SU-DHL-6 (cell line): Measurements from ENCODE around the gene SURF2.

Source experiments
- H2AFZ ChIP-seq: fragments of 200-600 bp; sonication (generic); 2 replicates; pipeline ENCODE4 v1.6.1; 2014; ENCODE audit warnings: low read depth, mild to moderate bottlenecking, moderate library complexity, mixed read lengths, antibody characterized with exemption, low read length; ENCODE audit not compliant: severe bottlenecking
- H3F3A ChIP-seq: fragments of 200-600 bp; shearing (Covaris generic); 2 replicates; pipeline ENCODE4 v1.6.0; 2016; ENCODE audit warnings: antibody characterized with exemption, mild to moderate bottlenecking; ENCODE audit not compliant: insufficient read depth
- H3K27ac ChIP-seq: fragments of 200-600 bp; sonication (generic); 2 replicates; pipeline ENCODE4 v1.5.1; 2016; ENCODE audit warnings: low read depth, mild to moderate bottlenecking, low read length, moderate library complexity, mixed read lengths
- H3K27me3 ChIP-seq: fragments of 200-600 bp; sonication (generic), shearing (Covaris generic); 2 replicates; pipeline ENCODE4 v1.6.0; 2014; ENCODE audit warnings: mild to moderate bottlenecking, low read length
- H3K36me3 ChIP-seq: fragments of 200-600 bp; sonication (generic); 2 replicates; pipeline ENCODE4 v1.6.1; 2014; ENCODE audit warnings: mild to moderate bottlenecking, low read length, mixed read lengths
- H3K4me2 ChIP-seq: fragments of 300-600, 200-600 bp; shearing (Covaris generic), sonication (generic); 2 replicates; pipeline ENCODE4 v1.6.0; 2014; ENCODE audit warnings: low read length, low read depth, mild to moderate bottlenecking; ENCODE audit not compliant: poor library complexity, severe bottlenecking
- H3K4me3 ChIP-seq: fragments of 200-600 bp; sonication (generic); 2 replicates; pipeline ENCODE4 v1.5.1; 2014; ENCODE audit warnings: antibody characterized with exemption, low read length, mild to moderate bottlenecking, mixed read lengths; ENCODE audit not compliant: insufficient read depth, poor library complexity, severe bottlenecking
- H3K79me2 ChIP-seq: fragments of 200-600 bp; sonication (generic); 2 replicates; pipeline ENCODE4 v1.6.1; 2014; ENCODE audit warnings: mild to moderate bottlenecking, low read length, moderate library complexity; ENCODE audit not compliant: insufficient read depth
- H3K9ac ChIP-seq: fragments of 200-600 bp; sonication (generic); 2 replicates; pipeline ENCODE4 v1.7.0; 2014; ENCODE audit warnings: mild to moderate bottlenecking, low read length
- H3K9me2 ChIP-seq: fragments of 200-600 bp; sonication (generic); replicated peaks from 2 replicates; pipeline ENCODE4 v1.6.1; 2014; ENCODE audit warnings: low read length; ENCODE audit not compliant: insufficient read depth
- H3K9me3 ChIP-seq: fragments of 200-600 bp; sonication (generic); 2 replicates; pipeline ENCODE4 v1.6.1; 2014; ENCODE audit warnings: low read length, mixed read lengths; ENCODE audit not compliant: insufficient read depth
- H4K20me1 ChIP-seq: fragments of 200-600 bp; sonication (generic); 2 replicates; pipeline ENCODE4 v1.6.1; 2014; ENCODE audit warnings: low read depth, mild to moderate bottlenecking, antibody characterized with exemption, low read length, moderate library complexity, mixed read lengths
- CTCF ChIP-seq: fragments of 200-600 bp; sonication (generic); IDR thresholded peaks from one replicate; pipeline ENCODE4 v1.5.1; 2017; ENCODE audit warnings: antibody characterized with exemption, mild to moderate bottlenecking, low read length, moderate library complexity; ENCODE audit not compliant: insufficient read depth, poor library complexity, severe bottlenecking
- EZH2phosphoT487 ChIP-seq: fragments of 200-600 bp; sonication (generic), shearing (Covaris generic); conservative IDR thresholded peaks from 2 replicates; pipeline ENCODE4 v1.6.1; 2018; ENCODE audit warnings: mild to moderate bottlenecking, antibody characterized with exemption, low read length, moderate library complexity, mixed read lengths

SURF2 gene

GRCh38 chr9:133394687-133395271 is 38.4 kb downstream of the SURF2 start:
- TF ChIP-seq CTCF (no peak), EZH2phosphoT487 (no peak)
- no peaks in the 10 kb centered on the region for H3K27me3 ChIP-seq
- no peak overlapping the region for H2AFZ ChIP-seq
- no peak overlapping the region for H3K27ac ChIP-seq
- no peaks in the 10 kb centered on the region for H3F3A ChIP-seq
- H4K20me1 ChIP-seq = no peaks in the 10 kb centered on the region
- no peaks in the 10 kb centered on the region for H3K79me2 ChIP-seq
- H3K36me3 ChIP-seq = no peaks in the 10 kb centered on the region
- H3K4me2 ChIP-seq = no peak overlapping the region
- H3K9me3 ChIP-seq = no peaks in the 10 kb centered on the region
- no peak overlapping the region for H3K9ac ChIP-seq
- H3K4me3 ChIP-seq = no peak overlapping the region
- H3K9me2 ChIP-seq = no peaks in the 10 kb centered on the region

GRCh38 chr9:133396952-133397351 is 40.6 kb downstream of the SURF2 start:
- no peaks in the 10 kb centered on the region for H3K36me3 ChIP-seq
- H3K9me2 ChIP-seq = no peaks in the 10 kb centered on the region
- no peak overlapping the region for H3K27ac ChIP-seq
- H3K4me3 ChIP-seq = no peak overlapping the region
- H3K27me3 ChIP-seq = no peaks in the 10 kb centered on the region
- H3K79me2 ChIP-seq = no peaks in the 10 kb centered on the region
- no peak overlapping the region for H3K4me2 ChIP-seq
- H4K20me1 ChIP-seq = no peaks in the 10 kb centered on the region
- TF ChIP-seq CTCF (no peak), EZH2phosphoT487 (no peak)
- H3K9ac ChIP-seq = no peak overlapping the region
- H2AFZ ChIP-seq = no peak overlapping the region
- no peaks in the 10 kb centered on the region for H3F3A ChIP-seq
- H3K9me3 ChIP-seq = no peaks in the 10 kb centered on the region

- H3F3A ChIP-seq = no peaks in the 10 kb centered on the region
- no peak overlapping the region for H3K4me3 ChIP-seq
- no peaks in the 10 kb centered on the region for H3K9me3 ChIP-seq
- no peaks in the 10 kb centered on the region for H3K9me2 ChIP-seq
- no peaks in the 10 kb centered on the region for H3K79me2 ChIP-seq
- no peak overlapping the region for H3K27ac ChIP-seq
- H4K20me1 ChIP-seq = no peaks in the 10 kb centered on the region
- no peak overlapping the region for H2AFZ ChIP-seq
- no peaks in the 10 kb centered on the region for H3K27me3 ChIP-seq
- no peak for TF ChIP-seq EZH2phosphoT487
- no peak for TF ChIP-seq CTCF
- no peak overlapping the region for H3K4me2 ChIP-seq
- H3K9ac ChIP-seq = no peak overlapping the region
- no peaks in the 10 kb centered on the region for H3K36me3 ChIP-seq
Observed at GRCh38 chr9:133397370-133397769, 41.0 kb downstream of the SURF2 start.
